H9 (cell line): ENCODE data around the gene LONP2. TPM values are rescaled to one million over a fixed set of nuclear protein-coding genes. Genes with fewer than 3 reads are reported as not detected.
A peak's percentile ranks its signal among the peaks of the same experiment; 100 is the strongest.

ENCODE experiments used
- DNase-seq: peaks from one replicate; pipeline ENCODE4 v3.0.0-alpha.2; 2017
- H2AFZ ChIP-seq: one replicate; pipeline ENCODE4 v1.6.1; 2013; ENCODE audit warnings: mild to moderate bottlenecking, low read length, control low read depth, moderate library complexity
- H2AK5ac ChIP-seq: 2 replicates; pipeline ENCODE4 v1.6.1; 2013; ENCODE audit warnings: low read length, control low read depth, mixed read lengths; ENCODE audit not compliant: insufficient read length
- H2BK120ac ChIP-seq: one replicate; pipeline ENCODE4 v1.6.1; 2013; ENCODE audit warnings: low read depth, mild to moderate bottlenecking, low read length, control low read depth, inconsistent platforms; ENCODE audit not compliant: poor library complexity, severe bottlenecking
- H2BK12ac ChIP-seq: 2 replicates; pipeline ENCODE4 v1.6.1; 2013; ENCODE audit warnings: low read length, control low read depth, mixed read lengths, low read depth; ENCODE audit not compliant: insufficient read length
- H2BK15ac ChIP-seq: 2 replicates; pipeline ENCODE4 v1.6.1; 2013; ENCODE audit warnings: low read depth, low read length, control low read depth
- H2BK20ac ChIP-seq: one replicate; pipeline ENCODE4 v1.6.1; 2013; ENCODE audit warnings: low read depth, mild to moderate bottlenecking, low read length, control low read depth, inconsistent platforms; ENCODE audit not compliant: poor library complexity, severe bottlenecking
- H2BK5ac ChIP-seq: 2 replicates; pipeline ENCODE4 v1.6.1; 2013; ENCODE audit warnings: low read length, control low read depth, mixed read lengths; ENCODE audit not compliant: insufficient read length
- H3K14ac ChIP-seq: 2 replicates; pipeline ENCODE4 v1.6.1; 2013; ENCODE audit warnings: low read length, control low read depth; ENCODE audit not compliant: insufficient read depth
- H3K18ac ChIP-seq: 2 replicates; pipeline ENCODE4 v1.6.1; 2013; ENCODE audit warnings: low read depth, mild to moderate bottlenecking, mixed read lengths, low read length, control low read depth; ENCODE audit not compliant: insufficient read length
- H3K23ac ChIP-seq: 2 replicates; pipeline ENCODE4 v1.6.1; 2013; ENCODE audit warnings: low read length, control low read depth, mixed read lengths, low read depth; ENCODE audit not compliant: insufficient read length
- H3K23me2 ChIP-seq: 2 replicates; pipeline ENCODE4 v1.6.1; 2013; ENCODE audit warnings: low read depth, mild to moderate bottlenecking, mixed read lengths, low read length, control low read depth; ENCODE audit not compliant: insufficient read length, poor library complexity, severe bottlenecking
- H3K27ac ChIP-seq: 2 replicates; pipeline ENCODE4 v1.5.1; 2013; ENCODE audit warnings: low read length, control low read depth, mixed read lengths, low read depth; ENCODE audit not compliant: insufficient read length
- H3K27me3 ChIP-seq: 2 replicates; pipeline ENCODE4 v1.6.1; 2013; ENCODE audit warnings: low read length, control low read depth, inconsistent platforms; ENCODE audit not compliant: insufficient read depth
- H3K4ac ChIP-seq: 2 replicates; pipeline ENCODE4 v1.6.1; 2013; ENCODE audit warnings: low read depth, mild to moderate bottlenecking, control low read depth, inconsistent platforms, low read length, moderate library complexity
- H3K4me1 ChIP-seq: 2 replicates; pipeline ENCODE4 v1.6.1; 2013; ENCODE audit warnings: low read length, control low read depth, inconsistent platforms; ENCODE audit not compliant: insufficient read depth
- H3K4me2 ChIP-seq: 2 replicates; pipeline ENCODE4 v1.6.1; 2013; ENCODE audit warnings: low read length, control low read depth, mixed read lengths; ENCODE audit not compliant: insufficient read length, insufficient read depth
- H3K56ac ChIP-seq: 2 replicates; pipeline ENCODE4 v1.6.1; 2013; ENCODE audit warnings: low read depth, mild to moderate bottlenecking, mixed read lengths, low read length, control low read depth; ENCODE audit not compliant: insufficient read length
- H3K79me1 ChIP-seq: 2 replicates; pipeline ENCODE4 v1.6.1; 2013; ENCODE audit warnings: low read depth, mild to moderate bottlenecking, moderate library complexity, low read length, control low read depth, inconsistent platforms; ENCODE audit not compliant: insufficient read depth, poor library complexity, severe bottlenecking
- H3K79me2 ChIP-seq: 2 replicates; pipeline ENCODE4 v1.6.1; 2013; ENCODE audit warnings: low read length, control low read depth, inconsistent platforms; ENCODE audit not compliant: insufficient read depth
- H3K9ac ChIP-seq: 2 replicates; pipeline ENCODE4 v1.6.1; 2013; ENCODE audit warnings: low read length, control low read depth, mixed read lengths; ENCODE audit not compliant: insufficient read length; ENCODE audit errors: extremely low read depth
- H3K9me3 ChIP-seq: one replicate; pipeline ENCODE4 v1.6.1; 2013; ENCODE audit warnings: low read depth, low read length, inconsistent platforms; ENCODE audit not compliant: control insufficient read depth
- H3T11ph ChIP-seq: one replicate; pipeline ENCODE4 v1.6.1; 2013; ENCODE audit warnings: mild to moderate bottlenecking, low read length, control low read depth, inconsistent platforms
- H4K20me1 ChIP-seq: one replicate; pipeline ENCODE4 v1.6.1; 2013; ENCODE audit not compliant: control insufficient read depth, insufficient read length, insufficient read depth
- H4K5ac ChIP-seq: 2 replicates; pipeline ENCODE4 v1.6.1; 2013; ENCODE audit warnings: low read depth, mild to moderate bottlenecking, mixed read lengths, low read length, control low read depth; ENCODE audit not compliant: insufficient read length
- H4K8ac ChIP-seq: replicated peaks from 2 replicates; pipeline ENCODE4 v1.6.1; 2013; ENCODE audit warnings: low read length, control low read depth, mixed read lengths, low read depth; ENCODE audit not compliant: insufficient read length
- H4K91ac ChIP-seq: 2 replicates; pipeline ENCODE4 v1.6.1; 2013; ENCODE audit warnings: low read depth, mild to moderate bottlenecking, moderate library complexity, mixed read lengths, low read length, control low read depth; ENCODE audit not compliant: insufficient read length
- H3K27ac Mint-ChIP-seq, 3 experiments: 2 replicates in 2 of 3; 3 replicates in 1 of 3; pipeline ENCODE4 v1.8.0; 2020 to 2021; ENCODE audit warnings: mixed read lengths in 3 of 3, mild to moderate bottlenecking in 1 of 3, moderate library complexity in 1 of 3
- H3K27me3 Mint-ChIP-seq: 2 replicates; pipeline ENCODE4 v1.8.0; 2021; ENCODE audit warnings: low read depth, mild to moderate bottlenecking, moderate library complexity, mixed read lengths
- H3K36me3 Mint-ChIP-seq, 3 experiments: 2 replicates in 2 of 3; 3 replicates in 1 of 3; pipeline ENCODE4 v1.8.0; 2020 to 2021; ENCODE audit warnings: low read depth in 3 of 3, mixed read lengths in 3 of 3; ENCODE audit not compliant: insufficient read depth in 1 of 3
- H3K4me1 Mint-ChIP-seq, 2 experiments: 2 replicates each; pipeline ENCODE4 v1.8.0; 2020; ENCODE audit warnings: mixed read lengths in 2 of 2
- H3K4me3 Mint-ChIP-seq, 2 experiments: 2 replicates in 1 of 2; 3 replicates in 1 of 2; pipeline ENCODE4 v1.8.0; 2020 to 2021; ENCODE audit warnings: mild to moderate bottlenecking in 2 of 2, mixed read lengths in 2 of 2, moderate library complexity in 1 of 2
- H3K9me3 Mint-ChIP-seq, 2 experiments: 2 replicates in 1 of 2; 3 replicates in 1 of 2; pipeline ENCODE4 v1.8.0; 2020; ENCODE audit warnings: mild to moderate bottlenecking in 2 of 2, mixed read lengths in 2 of 2, moderate library complexity in 1 of 2
- CTCF ChIP-seq: fragments of 200-600 bp; sonication (generic); conservative IDR thresholded peaks from 3 replicates; pipeline ENCODE4 v1.8.0; 2021; ENCODE audit warnings: antibody characterized with exemption, mild to moderate bottlenecking
- WGBS: extraction: QIAGEN DNeasy Blood & Tissue Kit; methylation state at CpG from one replicate; pipeline ENCODE4 v1.1.7; 2013; ENCODE audit warnings: missing lambda C conversion rate, low lambda C conversion rate, mixed read lengths; ENCODE audit not compliant: insufficient read length; ENCODE audit errors: extremely low coverage; 5-methylcytosine and 5-hydroxymethylcytosine counted together
- total RNA-seq: library from RNA; stranded (reverse); gene quantifications from 2 replicates; pipeline ENCODE4 v1.2.1, GENCODE V29; 2021

LONP2 gene
- total RNA-seq, 1 experiment from 2014 or later = 27.8 TPM

DNA sequence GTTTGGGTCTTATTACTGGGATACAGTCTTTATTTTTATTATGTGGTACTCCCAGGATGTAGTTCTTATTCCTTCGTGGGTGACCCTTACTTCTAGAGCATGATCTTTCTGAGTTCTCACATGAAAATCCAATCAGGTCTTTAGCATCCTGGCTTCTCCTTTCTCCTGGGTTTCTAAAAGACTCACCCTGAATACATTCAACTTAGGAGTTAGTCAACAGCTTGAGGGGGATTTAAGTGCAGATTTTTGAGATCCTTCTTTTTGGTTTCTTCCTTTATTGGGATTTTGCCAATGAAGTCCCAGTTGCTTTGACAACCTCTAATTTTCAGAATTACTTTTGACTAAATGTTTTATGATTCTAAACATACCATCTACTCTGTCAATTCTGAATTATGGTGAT is 72.9 kb downstream of the LONP2 start:
- Histone ChIP-seq H3K18ac (no peak overlapping the region), H3K14ac (no peak overlapping the region), H2AFZ (no peak overlapping the region), H3T11ph (no peak overlapping the region), H3K9ac (no peak overlapping the region), H4K20me1 (no peaks in the 10 kb centered on the region), H2AK5ac (no peak overlapping the region), H3K79me1 (no peaks in the 10 kb centered on the region), H4K91ac (no peak overlapping the region), H2BK20ac (no peak overlapping the region), H2BK5ac (no peak overlapping the region), H3K27ac (no peak overlapping the region), H3K4me1 (peaks cover 3% of the 10 kb centered on the region; the same call in 1 of the 2 replicates), H3K4ac (no peak overlapping the region), H3K56ac (no peak overlapping the region), H2BK12ac (no peak overlapping the region), H4K5ac (no peak overlapping the region), H3K27me3 (no peaks in the 10 kb centered on the region), H3K79me2 (0 out of 2 replicates have a peak, but pooled peaks cover 2% of the 10 kb centered on the region), H3K23ac (no peak overlapping the region), H4K8ac (no peak overlapping the region), H3K4me2 (no peak overlapping the region), H2BK15ac (no peak overlapping the region), H3K23me2 (no peaks in the 10 kb centered on the region), H2BK120ac (no peak overlapping the region), H3K9me3 (no peaks in the 10 kb centered on the region)
- no peak overlapping the region for H3K4me3 Mint-ChIP-seq
- H3K27me3 Mint-ChIP-seq = no peaks in the 10 kb centered on the region
- H3K36me3 Mint-ChIP-seq = peaks cover 16 to 24% (median 20%) of the 10 kb centered on the region in 3 experiments
- peaks cover 3 to 18% of the 10 kb centered on the region in 2 experiments; a peak in 2 of 4 replicates for H3K4me1 Mint-ChIP-seq
- DNase-seq = no peak
- peak overlapping the region in 1 of 3 experiments; percentile 31; a peak in 1 of 7 replicates for H3K27ac Mint-ChIP-seq
- WGBS = no CpG with 5 or more reads among the region's 1 CpG
- TF ChIP-seq CTCF = no peak
- H3K9me3 Mint-ChIP-seq = peaks cover 4 to 13% of the 10 kb centered on the region in 2 experiments; a peak in 4 of 5 replicates
